GM23338 (cell line): ENCODE measurements around the gene SCLY. TPM values are rescaled to one million over a fixed set of nuclear protein-coding genes. Genes with fewer than 3 reads are reported as not detected.

Experiments used
- ATAC-seq: fragments of 200-7000 bp; cut with Tn5 transposase; 3 replicates; pipeline ENCODE4 v1.9.1; 2020
- DNase-seq: peaks from one replicate; pipeline ENCODE4 v3.0.0-alpha.2; 2015; ENCODE audit warnings: low spot score
- H2AFZ ChIP-seq: fragments of 200-600 bp; sonication (generic); 2 replicates; pipeline ENCODE4 v1.8.0; 2016; ENCODE audit warnings: antibody characterized with exemption, mild to moderate bottlenecking, moderate library complexity
- H3F3A ChIP-seq: fragments of 200-600 bp; sonication (generic); replicated peaks from 2 replicates; pipeline ENCODE4 v1.8.0; 2017; ENCODE audit warnings: antibody characterized with exemption, mixed run types, low read depth
- H3K27ac ChIP-seq: fragments of 200-600 bp; sonication (generic); 2 replicates; pipeline ENCODE4 v1.6.1; 2016; ENCODE audit warnings: low read depth
- H3K27me3 ChIP-seq: fragments of 200-600 bp; sonication (generic); 2 replicates; pipeline ENCODE4 v1.8.0; 2016; ENCODE audit warnings: mild to moderate bottlenecking, mixed run types, moderate library complexity; ENCODE audit not compliant: insufficient read depth
- H3K36me3 ChIP-seq: fragments of 200-600 bp; sonication (generic); 2 replicates; pipeline ENCODE4 v1.8.0; 2016; ENCODE audit warnings: mild to moderate bottlenecking; ENCODE audit not compliant: insufficient read depth
- H3K4me1 ChIP-seq: fragments of 200-600 bp; sonication (generic); 2 replicates; pipeline ENCODE4 v1.8.0; 2016; ENCODE audit warnings: mild to moderate bottlenecking, moderate library complexity; ENCODE audit not compliant: insufficient read depth
- H3K4me2 ChIP-seq: fragments of 200-600 bp; sonication (generic); 2 replicates; pipeline ENCODE4 v1.7.1; 2017; ENCODE audit warnings: mixed run types
- H3K4me3 ChIP-seq: fragments of 200-600 bp; sonication (generic); 2 replicates; pipeline ENCODE4 v1.6.1; 2016; ENCODE audit warnings: mixed run types
- H3K79me2 ChIP-seq: fragments of 200-600 bp; sonication (generic); replicated peaks from 2 replicates; pipeline ENCODE4 v1.8.0; 2017; ENCODE audit warnings: mild to moderate bottlenecking; ENCODE audit not compliant: insufficient read depth
- H3K9me2 ChIP-seq: fragments of 200-600 bp; sonication (generic); 2 replicates; pipeline ENCODE4 v1.8.0; 2017; ENCODE audit not compliant: insufficient read depth
- H4K20me1 ChIP-seq: fragments of 200-600 bp; sonication (generic); replicated peaks from 2 replicates; pipeline ENCODE4 v1.8.0; 2017; ENCODE audit warnings: mild to moderate bottlenecking; ENCODE audit not compliant: insufficient read depth
- H3K27ac Mint-ChIP-seq: 2 replicates; pipeline ENCODE4 v1.8.0; 2020; ENCODE audit warnings: inconsistent platforms, mild to moderate bottlenecking, moderate library complexity, mixed read lengths
- H3K27me3 Mint-ChIP-seq: 3 replicates; pipeline ENCODE4 v1.8.0; 2022; ENCODE audit warnings: low read depth, mild to moderate bottlenecking, moderate library complexity, mixed read lengths, inconsistent platforms; ENCODE audit not compliant: insufficient read depth, poor library complexity
- H3K36me3 Mint-ChIP-seq: 3 replicates; pipeline ENCODE4 v1.8.0; 2021; ENCODE audit warnings: low read depth, mild to moderate bottlenecking, inconsistent platforms, moderate library complexity, mixed read lengths
- H3K4me1 Mint-ChIP-seq: 3 replicates; pipeline ENCODE4 v1.8.0; 2020; ENCODE audit warnings: mild to moderate bottlenecking, inconsistent platforms, mixed read lengths
- H3K4me3 Mint-ChIP-seq: 3 replicates; pipeline ENCODE4 v1.8.0; 2021; ENCODE audit warnings: moderate library complexity, mild to moderate bottlenecking, inconsistent platforms, mixed read lengths
- H3K9me3 Mint-ChIP-seq: 3 replicates; pipeline ENCODE4 v1.8.0; 2020; ENCODE audit warnings: moderate library complexity, mild to moderate bottlenecking, inconsistent platforms, mixed read lengths
- CREB1 ChIP-seq: fragments of 250-450 bp; sonication (Bioruptor Pico); IDR thresholded peaks from 2 replicates; pipeline ENCODE4 v1.5.0; 2020; ENCODE audit warnings: low read depth, mild to moderate bottlenecking, moderate library complexity
- CTCF ChIP-seq, 2 experiments: fragments of 200-600 bp in 1 of 2; sonication (generic) in 1 of 2; conservative IDR thresholded peaks; 2 replicates each; pipeline versions ENCODE4 v1.5.1 to v1.6.1; 2016 to 2017; ENCODE audit warnings: antibody characterized with exemption in 2 of 2, low read depth in 2 of 2, mild to moderate bottlenecking in 2 of 2, moderate library complexity in 1 of 2
- ETS1 ChIP-seq: IDR thresholded peaks from 2 replicates; pipeline ENCODE4 v1.6.1; 2016; ENCODE audit warnings: antibody characterized with exemption
- EZH2 ChIP-seq: fragments of 200-600 bp; sonication (generic); IDR thresholded peaks from one replicate; pipeline ENCODE4 v1.8.0; 2017; ENCODE audit warnings: antibody characterized with exemption, mild to moderate bottlenecking, low read depth; ENCODE audit not compliant: unreplicated experiment
- EZH2phosphoT487 ChIP-seq: fragments of 200-600 bp; sonication (generic); IDR thresholded peaks from one replicate; pipeline ENCODE4 v1.8.1; 2018; ENCODE audit warnings: antibody characterized with exemption; ENCODE audit not compliant: unreplicated experiment
- JUNB ChIP-seq: IDR thresholded peaks from one replicate; pipeline ENCODE4 v1.6.1; 2016; ENCODE audit warnings: antibody characterized with exemption; ENCODE audit not compliant: unreplicated experiment
- NANOG ChIP-seq: IDR thresholded peaks from 2 replicates; pipeline ENCODE4 v1.6.1; 2016; ENCODE audit warnings: antibody characterized with exemption, borderline replicate concordance
- POLR2AphosphoS5 ChIP-seq: IDR thresholded peaks from 2 replicates; pipeline ENCODE4 v1.6.1; 2016; ENCODE audit warnings: antibody characterized with exemption, low read depth
- REST ChIP-seq: IDR thresholded peaks from one replicate; pipeline ENCODE4 v1.6.1; 2018; ENCODE audit warnings: antibody characterized with exemption; ENCODE audit not compliant: unreplicated experiment
- STAT1 ChIP-seq: IDR thresholded peaks from one replicate; pipeline ENCODE4 v1.6.1; 2016; ENCODE audit warnings: antibody characterized with exemption; ENCODE audit not compliant: unreplicated experiment
- ZNF114 ChIP-seq: fragments of 250-450 bp; sonication (Bioruptor Pico); IDR thresholded peaks from 2 replicates; pipeline ENCODE4 v1.5.0; 2020; ENCODE audit warnings: mild to moderate bottlenecking, moderate library complexity
- ZNF331 ChIP-seq: fragments of 250-450 bp; sonication (Bioruptor Pico); IDR thresholded peaks from 2 replicates; pipeline ENCODE4 v1.5.0; 2020; ENCODE audit warnings: low read depth, mild to moderate bottlenecking, moderate library complexity
- ZNF462 ChIP-seq: fragments of 250-450 bp; sonication (Bioruptor Pico); IDR thresholded peaks from 2 replicates; pipeline ENCODE4 v1.5.0; 2020; ENCODE audit warnings: mild to moderate bottlenecking, moderate library complexity
- polyA plus RNA-seq: library from polyadenylated mRNA; unstranded; fragments of >200 nt; fragmentation: Nextera tagmentation; extraction: Ambion mirVana; gene quantifications from 2 replicates; pipeline ENCODE4 v1.2.1, GENCODE V29; 2016
- total RNA-seq: library from RNA; depleted of rRNA; stranded (reverse); fragments of >200 nt; shearing (Covaris generic); gene quantifications from 2 replicates; pipeline ENCODE4 v1.2.3, GENCODE V29; 2014

The SCLY gene
- total and polyA plus RNA-seq, 2 experiments from 2014 or later: 57.2 to 80.3 TPM

GRCh38 chr2:238130696-238131628 is 70.2 kb downstream of the SCLY start:
- Histone ChIP-seq H3K36me3 (no peaks in the 10 kb centered on the region), H3K27me3 (no peaks in the 10 kb centered on the region), H3F3A (peaks cover 8% of the 10 kb centered on the region; the same call in 1 of the 2 replicates), H2AFZ (no peak overlapping the region), H3K27ac (no peak overlapping the region), H3K9me2 (no peaks in the 10 kb centered on the region), H4K20me1 (no peaks in the 10 kb centered on the region), H3K4me2 (no peak overlapping the region), H3K4me3 (no peak overlapping the region), H3K4me1 (no peaks in the 10 kb centered on the region), H3K79me2 (no peaks in the 10 kb centered on the region)
- Mint-ChIP-seq H3K4me1 (peaks cover 5% of the 10 kb centered on the region; the same call in 1 of the 3 replicates), H3K27ac (no peak overlapping the region), H3K4me3 (no peak overlapping the region), H3K36me3 (no peaks in the 10 kb centered on the region), H3K9me3 (no peaks in the 10 kb centered on the region), H3K27me3 (peaks cover 8% of the 10 kb centered on the region)
- no peak for DNase-seq
- TF ChIP-seq POLR2AphosphoS5 (no peak), STAT1 (no peak), REST (no peak), EZH2phosphoT487 (no peak), JUNB (no peak), EZH2 (no peak), NANOG (no peak), ZNF331 (CRISPR knock-in tag) (no peak), CTCF (conservative IDR thresholded peaks at IDR 0.05; ENCODE audit: low read depth in 2 of 2) (no peak), CREB1 (no peak), ZNF462 (CRISPR knock-in tag) (no peak), ETS1 (no peak), ZNF114 (no peak)
- ATAC-seq: no peak
